ENCODE measurements around the gene CCDC138.
A peak's percentile ranks its signal among the peaks of the same experiment; 100 is the strongest.
"Not testable (repeated sequence)": the region's sequence is repeated elsewhere in the genome, so short reads cannot be mapped to it uniquely, and the experiment has no call there.

CCDC138 gene, protein sequence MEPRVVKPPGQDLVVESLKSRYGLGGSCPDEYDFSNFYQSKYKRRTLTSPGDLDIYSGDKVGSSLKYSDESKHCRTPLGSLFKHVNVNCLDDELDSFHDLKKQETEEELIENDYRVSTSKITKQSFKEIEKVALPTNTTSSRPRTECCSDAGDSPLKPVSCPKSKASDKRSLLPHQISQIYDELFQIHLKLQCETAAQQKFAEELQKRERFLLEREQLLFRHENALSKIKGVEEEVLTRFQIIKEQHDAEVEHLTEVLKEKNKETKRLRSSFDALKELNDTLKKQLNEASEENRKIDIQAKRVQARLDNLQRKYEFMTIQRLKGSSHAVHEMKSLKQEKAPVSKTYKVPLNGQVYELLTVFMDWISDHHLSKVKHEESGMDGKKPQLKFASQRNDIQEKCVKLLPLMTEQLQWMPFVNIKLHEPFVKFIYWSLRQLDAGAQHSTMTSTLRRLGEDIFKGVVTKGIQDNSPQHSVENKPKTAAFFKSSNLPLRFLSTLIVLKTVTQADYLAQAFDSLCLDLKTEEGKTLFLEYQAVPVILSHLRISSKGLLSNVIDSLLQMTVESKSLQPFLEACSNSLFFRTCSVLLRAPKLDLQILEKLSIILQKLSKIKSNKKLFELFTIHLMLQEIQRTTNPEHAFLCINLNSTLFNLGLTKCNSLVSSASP

DNA sequence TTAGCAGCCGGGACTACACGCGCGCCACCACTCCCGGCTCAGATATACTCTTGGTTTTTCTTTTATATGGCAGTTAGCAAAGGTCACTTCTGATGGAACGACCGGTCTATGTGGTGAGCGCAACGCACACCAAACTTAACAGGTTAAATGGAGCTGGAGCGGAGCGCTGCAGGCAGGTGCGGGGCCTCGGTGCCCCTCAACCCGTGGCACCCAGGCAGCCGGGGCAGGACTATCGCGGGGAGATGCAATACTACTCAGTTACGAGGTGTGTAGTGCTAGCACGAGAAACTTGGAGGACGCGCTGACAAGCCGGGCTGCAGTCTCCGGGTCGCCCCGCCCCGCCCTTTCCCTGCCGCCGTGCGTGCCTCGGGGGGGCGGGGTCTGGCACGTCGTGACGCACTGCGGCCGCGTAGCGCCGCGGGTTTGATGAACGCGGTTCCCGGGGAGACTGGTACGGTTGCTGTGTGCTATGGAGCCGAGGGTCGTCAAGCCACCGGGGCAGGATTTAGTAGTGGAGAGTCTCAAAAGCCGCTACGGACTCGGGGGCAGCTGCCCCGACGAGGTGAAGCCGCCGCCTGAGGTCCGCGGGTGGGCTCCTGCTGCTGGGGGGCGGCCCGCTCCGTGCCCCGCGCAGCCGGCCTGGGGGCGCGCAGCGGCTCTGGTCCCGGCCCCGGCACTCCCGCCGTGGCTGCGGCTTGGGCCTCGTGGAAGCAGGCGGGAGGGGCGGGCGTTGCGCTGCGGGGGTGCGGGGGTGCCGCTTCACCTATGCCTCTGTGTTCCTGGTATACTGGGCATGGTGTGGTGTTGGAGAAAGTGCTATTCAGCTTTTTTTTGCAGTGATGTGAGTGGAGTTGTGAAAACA is at the start of gene CCDC138:
Gene CCDC138, plus strand, starts transcription at position 418 of the 862 bp plus-strand sequence. Its CDS starts 52 bp downstream, at position 470.
- peak; percentile 83 for DNase-seq (ENCODE audit: low read depth)

DNA sequence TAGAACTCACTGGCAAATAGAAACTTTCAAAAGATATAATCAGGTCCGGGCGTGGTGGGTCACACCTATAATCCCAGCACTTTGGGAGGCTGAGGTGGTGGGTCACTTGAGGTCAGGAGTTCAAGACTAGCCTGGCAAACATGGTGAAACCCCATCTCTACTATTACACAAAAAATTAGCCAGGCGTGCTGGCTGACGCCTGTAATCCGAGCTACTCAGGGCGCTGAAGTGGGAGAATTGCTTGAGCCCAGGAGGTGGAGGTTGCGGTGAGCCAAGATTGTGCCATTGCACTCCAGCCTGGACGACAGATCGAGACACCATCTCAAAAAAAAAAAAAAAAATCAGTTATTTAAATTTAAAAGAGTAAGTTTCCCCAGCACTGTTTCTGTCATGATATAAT is 28.6 kb upstream of the CCDC138 start:
- DNase-seq (ENCODE audit: low read depth), result not testable (repeated sequence)

DNA sequence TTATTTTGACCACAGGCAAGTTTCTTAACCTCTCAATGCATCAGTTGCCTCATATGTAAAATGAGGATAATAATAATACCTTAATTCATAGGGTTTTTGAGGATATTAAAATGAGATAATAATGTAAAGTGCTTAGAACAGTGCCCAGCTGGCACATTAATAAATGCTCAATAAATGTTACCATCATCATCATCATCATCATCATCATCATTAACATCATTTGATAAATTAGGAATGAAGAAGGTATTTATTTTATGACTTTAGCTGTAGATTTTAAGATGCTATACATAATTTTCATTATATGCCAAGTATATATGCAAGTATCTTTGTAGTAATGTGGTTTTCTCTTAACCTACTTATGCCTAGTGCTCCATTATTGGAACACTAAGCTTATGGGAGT is 24.0 kb upstream of the CCDC138 start:
- DNase-seq (ENCODE audit: low read depth), result not testable (repeated sequence)

DNA sequence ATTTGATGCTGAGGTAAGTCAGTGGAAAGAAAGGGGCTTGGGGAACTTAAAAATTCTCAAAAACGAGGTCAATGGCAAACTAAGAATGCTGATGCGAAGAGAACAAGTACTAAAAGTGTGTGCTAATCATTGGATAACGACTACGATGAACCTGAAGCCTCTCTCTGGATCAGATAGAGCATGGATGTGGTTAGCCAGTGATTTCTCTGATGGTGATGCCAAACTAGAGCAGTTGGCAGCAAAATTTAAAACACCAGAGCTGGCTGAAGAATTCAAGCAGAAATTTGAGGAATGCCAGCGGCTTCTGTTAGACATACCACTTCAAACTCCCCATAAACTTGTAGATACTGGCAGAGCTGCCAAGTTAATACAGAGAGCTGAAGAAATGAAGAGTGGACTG is 19.9 kb upstream of the CCDC138 start:
- DNase-seq (ENCODE audit: low read depth), result not testable (repeated sequence)

DNA sequence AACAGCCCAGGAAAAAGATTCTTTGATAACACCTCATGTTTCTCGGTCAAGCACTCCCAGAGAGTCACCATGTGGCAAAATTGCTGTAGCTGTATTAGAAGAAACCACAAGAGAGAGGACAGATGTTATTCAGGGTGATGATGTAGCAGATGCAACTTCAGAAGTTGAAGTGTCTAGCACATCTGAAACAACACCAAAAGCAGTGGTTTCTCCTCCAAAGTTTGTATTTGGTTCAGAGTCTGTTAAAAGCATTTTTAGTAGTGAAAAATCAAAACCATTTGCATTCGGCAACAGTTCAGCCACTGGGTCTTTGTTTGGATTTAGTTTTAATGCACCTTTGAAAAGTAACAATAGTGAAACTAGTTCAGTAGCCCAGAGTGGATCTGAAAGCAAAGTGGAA is 18.7 kb upstream of the CCDC138 start:
- DNase-seq (ENCODE audit: low read depth), result not testable (repeated sequence)

DNA sequence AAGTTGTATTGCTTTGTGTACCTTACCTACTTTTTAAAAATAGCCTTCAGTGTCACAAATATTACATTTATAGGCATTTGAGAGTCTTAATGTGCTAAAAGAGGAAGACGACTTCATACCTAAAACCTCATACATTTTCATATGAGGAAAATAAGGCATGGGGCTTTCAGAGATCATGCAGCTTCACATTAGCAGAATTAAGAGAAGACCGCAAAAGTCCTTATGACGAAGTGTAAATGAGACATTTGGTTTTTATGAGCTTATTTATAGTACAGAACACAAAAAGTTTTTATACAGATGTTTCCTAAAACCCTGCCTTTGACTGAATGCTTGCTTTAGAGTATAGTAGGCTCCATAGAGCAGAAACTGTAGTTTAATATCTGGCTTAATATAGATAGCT is 10.1 kb upstream of the CCDC138 start:
- no peak for DNase-seq (ENCODE audit: low read depth)

DNA sequence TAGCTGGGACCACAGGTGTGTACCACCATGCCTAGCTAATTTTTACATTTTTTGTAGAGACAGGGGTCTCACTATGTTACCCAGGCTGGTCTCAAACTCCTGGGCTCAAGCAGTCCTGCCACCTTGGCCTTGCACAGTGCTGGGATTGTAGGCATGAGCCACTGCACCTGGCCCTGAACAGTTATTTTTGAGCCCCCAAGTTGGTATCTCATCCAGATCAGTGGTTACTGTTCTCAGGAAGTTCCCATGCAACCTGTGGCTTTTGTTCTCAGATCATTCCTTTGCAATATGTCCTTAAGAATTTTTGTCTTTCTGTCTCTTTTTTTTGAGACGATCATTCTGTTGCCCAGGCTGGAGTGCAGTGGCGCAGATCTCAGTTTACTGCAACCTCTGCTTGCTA is 7.7 kb upstream of the CCDC138 start:
- no peak for DNase-seq (ENCODE audit: low read depth)

DNA sequence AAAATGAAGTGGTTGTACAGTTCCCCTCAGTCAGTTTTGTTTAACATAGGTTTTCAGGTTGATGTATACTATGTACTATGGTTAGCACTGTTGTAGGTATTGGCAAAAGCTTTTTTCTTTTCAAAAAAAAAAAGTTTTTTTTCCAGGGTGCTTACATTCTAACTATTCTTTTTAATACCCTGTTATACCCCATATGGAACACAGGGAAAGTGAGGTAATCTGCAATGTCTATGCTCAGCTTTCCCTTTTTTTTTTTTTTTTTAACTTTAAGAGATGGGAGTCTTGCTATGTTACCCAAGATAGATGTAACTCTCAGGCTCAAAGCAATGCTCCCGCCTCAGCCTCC is 590 bp upstream of the CCDC138 start:
- DNase-seq (ENCODE audit: low read depth), result no peak

DNA sequence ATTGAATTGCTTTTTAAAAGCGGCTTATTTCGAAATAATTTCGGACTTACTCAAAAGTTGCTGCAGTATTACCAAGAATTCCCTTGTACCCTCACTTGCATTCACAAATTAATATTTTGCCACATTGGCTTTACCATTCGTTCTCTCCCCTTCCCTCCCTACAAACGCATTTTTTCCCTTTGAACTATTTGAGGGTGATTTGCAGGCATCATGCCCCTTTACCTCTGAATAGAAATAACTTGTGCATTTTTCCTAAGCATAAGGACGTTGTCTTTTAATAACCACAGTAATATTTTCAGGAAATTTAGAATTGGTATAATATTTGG is 608 bp downstream of the CCDC138 start:
- no peak for DNase-seq (ENCODE audit: low read depth)

DNA sequence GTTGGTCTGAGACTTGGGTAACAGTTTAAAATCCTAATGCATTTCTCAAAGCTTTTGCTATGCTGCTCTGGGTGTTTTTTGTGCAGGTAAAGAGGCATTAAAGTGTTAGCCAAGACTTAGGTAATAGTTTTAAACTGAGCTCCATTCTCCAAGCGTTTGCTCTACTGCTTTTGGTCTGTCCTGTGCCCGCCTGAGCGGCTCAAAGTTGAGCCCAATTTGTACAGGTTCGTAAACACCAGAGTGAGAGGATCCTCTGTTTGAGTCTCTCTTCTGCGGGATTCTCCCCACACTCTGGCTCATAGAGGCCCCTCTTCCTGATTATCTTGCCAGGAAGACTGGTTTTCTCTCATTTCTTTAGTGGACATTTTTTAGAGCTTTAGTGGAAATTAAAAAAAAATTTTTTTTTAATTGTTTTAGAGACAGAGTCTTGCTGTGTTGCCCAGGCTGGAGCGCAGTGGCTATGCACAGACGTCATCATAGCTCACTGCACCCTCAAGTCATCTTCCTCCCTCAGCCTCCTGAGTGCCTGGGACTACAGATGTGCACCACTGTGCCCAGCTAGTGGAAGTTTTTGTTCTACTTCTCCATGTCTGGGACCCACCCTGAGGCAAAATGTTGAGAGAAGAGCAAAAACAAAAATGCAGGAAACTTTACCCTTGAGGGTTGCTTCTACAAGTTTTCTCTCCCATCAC is 16.6 kb downstream of the CCDC138 start:
- no peak for DNase-seq (ENCODE audit: low read depth)

DNA sequence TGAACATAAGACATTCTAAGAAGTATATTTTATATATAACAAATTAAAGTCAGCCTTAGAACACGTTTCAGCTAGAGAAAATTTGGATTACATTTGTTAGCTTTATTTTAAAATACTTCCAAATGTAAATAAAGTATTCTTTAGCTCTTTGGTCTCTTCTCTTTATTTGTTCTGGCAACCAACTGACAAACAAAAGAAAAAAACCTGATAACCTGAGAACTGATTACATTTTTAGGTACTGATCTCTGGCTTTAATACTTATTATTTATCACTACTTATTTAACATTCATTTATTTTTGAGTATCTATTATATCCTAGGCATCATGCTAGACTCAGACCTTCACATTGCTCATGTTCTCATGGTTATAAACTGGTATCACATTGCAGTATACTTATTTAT is 18.5 kb downstream of the CCDC138 start:
- no peak for DNase-seq (ENCODE audit: low read depth)

DNA sequence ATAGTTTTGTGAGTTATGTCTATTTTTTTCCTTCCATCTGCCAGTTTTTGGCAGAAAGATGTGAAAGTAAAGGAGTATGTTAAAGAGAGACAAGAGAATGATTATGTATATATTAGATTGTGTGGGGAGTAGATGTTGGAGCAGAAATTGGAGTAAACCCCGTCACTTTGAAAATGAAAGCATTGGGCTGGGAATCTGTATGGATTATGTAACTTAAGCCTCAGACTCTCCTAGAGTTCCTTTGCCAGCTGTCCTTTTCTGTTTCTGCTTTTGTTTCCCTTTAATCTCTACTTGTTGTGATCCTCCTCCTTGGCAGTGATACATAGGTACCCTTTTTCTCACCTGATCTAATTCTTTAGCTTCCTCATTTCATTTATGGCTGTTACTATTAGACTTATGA is 19.2 kb downstream of the CCDC138 start:
- DNase-seq (ENCODE audit: low read depth), result no peak

DNA sequence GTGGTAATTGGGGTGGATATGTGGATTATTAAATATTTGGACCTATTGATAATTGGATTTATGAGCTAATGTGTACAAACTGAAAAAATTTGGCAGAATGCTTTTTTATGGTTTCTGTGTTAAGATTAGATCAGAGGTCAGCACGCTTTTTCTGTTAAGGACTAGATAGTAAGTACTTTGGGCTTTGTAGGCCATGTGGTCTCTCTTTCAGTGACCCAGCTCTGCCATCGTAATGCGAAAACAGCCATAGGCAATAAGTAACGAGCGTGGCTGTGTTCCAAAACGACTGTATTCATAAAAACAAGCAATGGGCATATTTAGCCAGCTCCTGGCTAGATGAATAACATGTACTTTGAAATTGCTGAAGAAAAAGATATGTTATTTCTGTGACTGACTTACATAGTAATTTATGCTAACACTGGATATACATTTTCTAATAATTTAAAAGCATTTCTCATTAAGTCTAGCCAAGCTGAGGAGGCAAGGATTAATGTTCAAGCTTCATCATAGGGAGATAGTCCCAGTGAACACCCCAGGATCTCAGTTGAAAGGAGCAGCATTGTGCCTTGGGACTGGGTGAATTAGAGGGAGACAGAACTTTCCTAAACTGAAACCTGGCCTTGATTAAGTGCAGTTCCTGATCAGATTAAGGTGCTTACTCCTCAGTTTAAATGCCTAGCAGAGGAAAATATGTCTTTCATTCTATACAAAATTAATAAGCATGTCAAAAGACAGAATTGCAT is 20.0 kb downstream of the CCDC138 start:
- DNase-seq (ENCODE audit: low read depth), result no peak

DNA sequence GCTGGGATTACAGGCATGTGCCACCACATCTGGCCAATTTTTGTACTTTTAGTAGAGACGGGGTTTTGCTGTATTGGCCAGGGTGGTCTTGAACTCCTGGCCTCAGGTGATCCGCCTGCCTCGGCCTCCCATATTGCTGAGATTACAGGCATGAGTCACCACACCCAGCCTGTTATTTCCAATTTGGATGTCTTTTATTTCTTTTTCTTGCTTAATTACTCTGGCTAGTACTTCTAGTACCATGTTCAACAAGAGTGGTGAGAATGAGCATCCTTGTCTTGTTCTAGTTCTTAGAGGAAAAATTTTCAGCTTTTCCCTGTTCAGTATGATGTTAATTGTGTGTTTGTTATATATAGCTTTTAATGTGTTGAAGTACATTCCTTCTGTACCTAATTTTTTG is 23.4 kb downstream of the CCDC138 start:
- no peak for DNase-seq (ENCODE audit: low read depth)

DNA sequence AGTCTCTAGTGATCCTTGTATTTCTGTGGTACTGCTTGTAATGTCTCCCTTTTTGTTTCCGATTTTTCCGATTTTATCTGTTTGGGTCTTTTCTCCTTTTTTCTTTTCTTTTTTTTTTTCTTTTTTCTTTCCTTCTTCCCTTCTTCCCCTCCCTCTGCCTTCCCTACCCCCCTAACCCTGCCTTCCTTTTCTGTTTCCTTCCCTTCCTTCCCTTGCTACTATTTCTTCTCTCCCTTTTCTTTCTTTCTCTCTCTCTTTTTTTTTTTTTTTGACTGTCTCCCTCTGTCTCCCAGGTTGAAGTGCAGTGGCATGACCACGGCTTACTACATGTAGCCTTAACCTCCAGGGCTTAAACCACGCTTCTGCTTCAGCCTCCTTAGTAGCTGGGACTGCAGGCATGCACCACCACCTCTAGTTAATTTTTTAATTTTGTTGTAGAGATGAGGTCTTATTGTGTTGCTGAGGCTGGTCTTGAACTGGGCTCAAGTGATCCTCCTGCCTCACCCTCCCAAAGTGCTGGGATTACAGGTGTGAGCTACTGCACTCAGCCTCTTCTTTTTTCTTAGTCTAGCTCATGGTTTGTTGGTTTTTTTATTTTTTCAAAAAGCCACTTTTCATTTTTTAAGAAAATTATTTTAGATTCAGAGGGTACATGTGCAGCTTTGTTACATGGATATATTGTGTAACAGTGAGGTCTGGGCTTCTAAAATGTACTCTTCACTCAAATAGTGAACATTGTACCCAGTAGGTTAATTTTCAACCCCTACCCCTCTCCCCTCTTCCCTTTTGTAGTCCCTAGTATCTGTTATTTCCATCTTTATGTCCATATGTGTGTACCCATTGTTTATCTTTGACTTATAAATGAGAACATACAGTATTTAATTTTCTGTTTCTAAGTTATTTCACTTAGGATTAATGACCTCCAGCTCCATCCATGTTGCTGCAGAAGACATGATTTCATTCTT is 24.7 kb downstream of the CCDC138 start:
- no peak for DNase-seq (ENCODE audit: low read depth)

DNA sequence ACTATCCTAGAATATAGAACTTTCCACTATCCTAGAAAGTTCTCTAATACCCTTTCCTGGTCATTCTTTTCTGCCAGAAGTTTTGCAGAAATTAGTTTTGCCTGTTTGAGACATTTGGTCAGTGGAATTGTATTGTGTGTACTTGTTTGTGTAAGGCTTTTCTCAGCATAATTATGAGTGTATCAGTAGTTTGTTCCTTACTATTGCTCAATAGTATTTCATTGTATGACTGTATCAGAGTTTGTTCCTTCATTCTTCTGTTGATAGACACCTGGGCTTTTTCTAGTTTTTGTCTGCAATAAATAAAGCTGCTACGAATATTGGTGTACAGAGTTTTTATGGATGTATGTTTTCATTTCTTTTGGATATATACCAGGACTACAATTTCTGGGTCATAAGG is 27.2 kb downstream of the CCDC138 start:
- DNase-seq (ENCODE audit: low read depth), result no peak

DNA sequence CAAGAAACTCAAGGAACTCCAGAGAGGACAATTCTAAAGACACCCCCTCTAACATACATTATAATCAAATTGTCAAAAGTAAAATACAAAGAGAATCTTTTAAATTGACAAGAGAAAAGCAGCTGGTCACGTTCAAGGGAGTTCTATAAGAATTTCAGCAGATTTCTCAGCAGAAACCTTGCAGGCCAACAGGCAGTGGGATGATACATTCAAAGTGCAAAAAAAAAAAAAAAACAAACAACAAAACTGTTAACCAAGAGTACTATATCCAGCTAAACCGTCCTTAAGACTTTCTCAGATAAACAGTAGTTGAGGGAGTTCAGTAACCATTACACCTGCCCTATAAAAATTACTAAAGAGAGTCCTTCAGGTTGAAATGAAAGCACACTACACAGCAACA is 33.9 kb downstream of the CCDC138 start:
- DNase-seq (ENCODE audit: low read depth), result no peak

DNA sequence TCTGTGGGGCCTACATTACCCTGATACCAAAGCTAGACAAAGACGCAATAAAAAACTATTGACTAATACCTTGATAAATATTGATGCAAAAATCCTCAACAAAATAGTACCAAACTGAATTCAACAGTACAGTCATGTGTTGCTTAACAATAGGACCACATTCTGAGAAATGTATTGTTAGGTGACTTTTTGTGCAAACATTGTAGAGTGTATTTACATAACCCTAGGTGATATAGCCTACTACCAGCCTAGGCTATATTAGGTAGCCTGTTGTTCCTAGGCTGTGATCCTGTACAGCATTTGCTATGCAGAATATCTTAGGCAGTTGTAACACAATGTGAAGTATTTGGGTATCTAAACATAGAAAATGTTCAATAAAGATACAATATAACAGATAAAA is 36.7 kb downstream of the CCDC138 start:
- no peak for DNase-seq (ENCODE audit: low read depth)

DNA sequence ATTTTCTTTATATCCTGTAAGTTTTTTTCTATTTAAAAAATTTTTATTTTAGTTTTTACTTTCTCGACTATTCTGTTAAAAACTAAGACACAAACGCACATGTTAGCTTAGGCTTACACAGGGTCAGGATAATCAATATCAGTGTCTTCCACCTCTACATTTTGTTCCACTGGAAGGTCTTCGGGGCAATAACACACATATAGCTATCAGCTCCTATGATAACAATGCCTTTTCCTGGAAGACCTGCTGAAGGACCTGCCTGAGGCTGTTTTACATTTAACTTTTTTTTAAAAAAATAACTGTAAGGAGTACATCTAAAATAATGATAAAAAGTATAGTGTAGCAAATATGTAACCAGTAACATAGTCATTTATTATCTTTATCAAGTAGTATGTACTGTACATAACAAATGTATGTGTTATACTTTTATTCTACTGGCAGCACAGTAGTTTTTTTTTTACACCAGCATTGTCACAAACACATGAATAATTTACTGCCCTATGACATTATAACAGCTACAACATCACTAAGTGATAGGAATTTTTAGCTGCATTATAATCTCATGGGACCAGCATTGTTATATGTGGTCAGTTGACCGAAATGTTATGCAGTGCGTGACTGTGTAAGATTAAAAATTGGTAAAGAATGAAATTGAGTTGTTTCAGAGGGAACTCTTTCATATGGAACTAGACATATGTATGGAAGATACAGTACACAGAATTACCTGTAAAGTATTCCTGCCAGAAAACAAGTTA is 37.9 kb downstream of the CCDC138 start:
- no peak for DNase-seq (ENCODE audit: low read depth)

DNA sequence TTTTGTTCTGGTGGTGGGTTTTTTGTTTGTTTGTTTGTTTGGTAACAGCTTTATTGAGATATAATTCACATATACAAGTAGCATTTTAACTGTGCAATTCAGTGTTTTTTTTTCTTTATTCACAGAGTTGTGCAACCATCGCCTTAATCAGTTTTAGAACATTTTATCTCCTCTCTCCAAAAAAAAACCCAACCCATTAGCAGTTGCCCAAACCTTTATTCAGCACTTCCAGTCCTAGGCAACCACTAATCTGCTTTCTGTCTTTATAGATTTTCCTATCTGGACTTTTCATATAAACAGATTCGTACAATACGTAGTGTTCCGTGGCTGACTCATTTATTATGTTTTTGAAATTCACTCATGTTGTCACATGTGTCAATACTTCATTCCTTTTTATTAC is 38.7 kb downstream of the CCDC138 start:
- DNase-seq (ENCODE audit: low read depth), result no peak
